PFSK-1 (cell line): ENCODE results near the gene GAREM1.

Experiments
- FOXP2 ChIP-seq: optimal IDR thresholded peaks from 2 replicates; pipeline ENCODE3; 2011; ENCODE audit warnings: borderline replicate concordance, control low read depth, inconsistent platforms; ENCODE audit not compliant: insufficient read depth; ENCODE audit errors: extremely low read length, extremely low read depth
- POLR2AphosphoS5 ChIP-seq: IDR thresholded peaks from 2 replicates; pipeline ENCODE4 v1.6.1; 2012; ENCODE audit warnings: low read depth, mild to moderate bottlenecking, control low read depth, low read length, moderate library complexity
- REST ChIP-seq, 2 experiments: IDR thresholded peaks; 2 replicates each; pipeline versions ENCODE4 v1.6.1 to v1.8.0; 2011 to 2012; ENCODE audit warnings: low read depth in 2 of 2, low read length in 2 of 2, control low read depth in 1 of 2, inconsistent platforms in 1 of 2, mild to moderate bottlenecking in 1 of 2, moderate library complexity in 1 of 2; ENCODE audit not compliant: insufficient read depth in 1 of 2
- SIN3A ChIP-seq: IDR thresholded peaks from 2 replicates; pipeline ENCODE4 v1.6.1; 2012; ENCODE audit warnings: mild to moderate bottlenecking, low read length, moderate library complexity, borderline replicate concordance; ENCODE audit not compliant: insufficient read depth
- TAF1 ChIP-seq: IDR thresholded peaks from 2 replicates; pipeline ENCODE4 v1.6.1; 2012; ENCODE audit warnings: low read length, control low read depth, borderline replicate concordance; ENCODE audit not compliant: insufficient read depth

The GAREM1 gene

GRCh38 chr18:32301976-32302743 lies 168.5 kb downstream of the GAREM1 start:
- TF ChIP-seq FOXP2, result no peak
- no peak for TF ChIP-seq TAF1
- no peak for TF ChIP-seq REST (IDR thresholded peaks at IDR 0.05; ENCODE audit: insufficient read depth in 1 of 2, low read depth in 2 of 2, low read length in 2 of 2)
- no peak for TF ChIP-seq POLR2AphosphoS5
- no peak for TF ChIP-seq SIN3A

- TF ChIP-seq SIN3A (no peak), FOXP2 (no peak), POLR2AphosphoS5 (no peak), TAF1 (no peak), REST (IDR thresholded peaks at IDR 0.05; ENCODE audit: insufficient read depth in 1 of 2, low read depth in 2 of 2, low read length in 2 of 2) (no peak)
These were observed 169.3 kb downstream of the GAREM1 start for GRCh38 chr18:32301361-32301760.

- TF ChIP-seq FOXP2, result no peak
- no peak for TF ChIP-seq TAF1
- TF ChIP-seq REST (IDR thresholded peaks at IDR 0.05; ENCODE audit: insufficient read depth in 1 of 2, low read depth in 2 of 2, low read length in 2 of 2), result no peak
- no peak for TF ChIP-seq SIN3A
- TF ChIP-seq POLR2AphosphoS5, result no peak
These were observed 169.8 kb downstream of the GAREM1 start for GRCh38 chr18:32300914-32301313.

GRCh38 chr18:32299484-32299883 lies 171.2 kb downstream of the GAREM1 start:
- TF ChIP-seq POLR2AphosphoS5 (no peak), TAF1 (no peak)

GRCh38 chr18:32298171-32298667 lies 172.5 kb downstream of the GAREM1 start:
- no peak for TF ChIP-seq POLR2AphosphoS5
- no peak for TF ChIP-seq REST (IDR thresholded peaks at IDR 0.05; ENCODE audit: insufficient read depth in 1 of 2, low read depth in 2 of 2, low read length in 2 of 2)
